Panc1 (cell line): ENCODE results near the gene ATXN7L2.

Experiments used
- CTCF ChIP-seq: fragments of 450-650 bp; IDR thresholded peaks from 2 replicates; pipeline ENCODE4 v1.5.1; 2017; ENCODE audit warnings: mild to moderate bottlenecking
- POLR2AphosphoS5 ChIP-seq: IDR thresholded peaks from 2 replicates; pipeline ENCODE4 v1.6.1; 2012; ENCODE audit warnings: mild to moderate bottlenecking, low read depth, low read length, moderate library complexity
- SIN3A ChIP-seq: IDR thresholded peaks from 2 replicates; pipeline ENCODE4 v1.6.1; 2012; ENCODE audit warnings: low read depth, mild to moderate bottlenecking, low read length, moderate library complexity, borderline replicate concordance; ENCODE audit not compliant: insufficient read depth
- TCF7L2 ChIP-seq: IDR thresholded peaks from 2 replicates; pipeline ENCODE4 v1.6.1; 2011; ENCODE audit warnings: mild to moderate bottlenecking, low read depth, low read length, inconsistent platforms
- TF ChIP-seq, protein P1 (sequence below), 2 experiments: IDR thresholded peaks; 2 replicates each; pipeline ENCODE4 v1.6.1; 2011 to 2012; ENCODE audit warnings: low read depth in 2 of 2, control low read depth in 1 of 2, low read length in 1 of 2, mild to moderate bottlenecking in 1 of 2, moderate library complexity in 1 of 2; ENCODE audit not compliant: insufficient read depth in 1 of 2

DNA sequence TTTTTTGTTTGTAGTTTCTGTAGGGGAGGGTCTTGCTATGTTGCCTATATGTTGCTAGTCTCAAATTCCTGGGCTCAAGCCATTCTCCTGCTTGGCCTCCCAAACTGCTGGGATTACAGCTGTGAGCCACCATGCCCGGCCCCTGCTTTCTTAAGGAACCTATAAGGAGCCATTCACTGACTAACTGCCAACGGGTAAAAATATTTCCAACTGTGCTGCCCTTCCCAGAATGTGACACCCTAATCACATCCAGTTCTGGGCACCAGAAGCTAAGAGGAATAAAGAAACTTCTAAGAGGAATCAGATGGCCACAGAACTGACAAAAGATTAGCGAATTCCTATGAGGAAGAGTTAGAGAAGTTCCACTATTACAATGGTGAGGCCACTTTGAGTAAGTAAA, 10.9 kb upstream of the ATXN7L2 start:
- TF ChIP-seq CTCF: no peak
- no peak for TF ChIP-seq POLR2AphosphoS5
- TF ChIP-seq SIN3A: no peak
- TF ChIP-seq TCF7L2: no peak
- TF ChIP-seq, protein P1, sequence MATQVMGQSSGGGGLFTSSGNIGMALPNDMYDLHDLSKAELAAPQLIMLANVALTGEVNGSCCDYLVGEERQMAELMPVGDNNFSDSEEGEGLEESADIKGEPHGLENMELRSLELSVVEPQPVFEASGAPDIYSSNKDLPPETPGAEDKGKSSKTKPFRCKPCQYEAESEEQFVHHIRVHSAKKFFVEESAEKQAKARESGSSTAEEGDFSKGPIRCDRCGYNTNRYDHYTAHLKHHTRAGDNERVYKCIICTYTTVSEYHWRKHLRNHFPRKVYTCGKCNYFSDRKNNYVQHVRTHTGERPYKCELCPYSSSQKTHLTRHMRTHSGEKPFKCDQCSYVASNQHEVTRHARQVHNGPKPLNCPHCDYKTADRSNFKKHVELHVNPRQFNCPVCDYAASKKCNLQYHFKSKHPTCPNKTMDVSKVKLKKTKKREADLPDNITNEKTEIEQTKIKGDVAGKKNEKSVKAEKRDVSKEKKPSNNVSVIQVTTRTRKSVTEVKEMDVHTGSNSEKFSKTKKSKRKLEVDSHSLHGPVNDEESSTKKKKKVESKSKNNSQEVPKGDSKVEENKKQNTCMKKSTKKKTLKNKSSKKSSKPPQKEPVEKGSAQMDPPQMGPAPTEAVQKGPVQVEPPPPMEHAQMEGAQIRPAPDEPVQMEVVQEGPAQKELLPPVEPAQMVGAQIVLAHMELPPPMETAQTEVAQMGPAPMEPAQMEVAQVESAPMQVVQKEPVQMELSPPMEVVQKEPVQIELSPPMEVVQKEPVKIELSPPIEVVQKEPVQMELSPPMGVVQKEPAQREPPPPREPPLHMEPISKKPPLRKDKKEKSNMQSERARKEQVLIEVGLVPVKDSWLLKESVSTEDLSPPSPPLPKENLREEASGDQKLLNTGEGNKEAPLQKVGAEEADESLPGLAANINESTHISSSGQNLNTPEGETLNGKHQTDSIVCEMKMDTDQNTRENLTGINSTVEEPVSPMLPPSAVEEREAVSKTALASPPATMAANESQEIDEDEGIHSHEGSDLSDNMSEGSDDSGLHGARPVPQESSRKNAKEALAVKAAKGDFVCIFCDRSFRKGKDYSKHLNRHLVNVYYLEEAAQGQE (IDR thresholded peaks at IDR 0.05; ENCODE audit: insufficient read depth in 1 of 2, low read depth in 2 of 2, low read length in 1 of 2): no peak
